Measurements from ENCODE around the gene GYPA. TPM values are rescaled to one million over a fixed set of nuclear protein-coding genes. Genes with fewer than 3 reads are reported as not detected.
A peak's percentile ranks its signal among the peaks of the same experiment; 100 is the strongest.

The GYPA gene
- total and polyA plus RNA-seq, 2 donors (not counting 1 experiment from before 2014, with no cell fraction given): not detected

GRCh38 chr4:144174401-144175067 lies 34.0 kb upstream of the GYPA start:
- Histone ChIP-seq H3K9ac (ENCODE audit: insufficient read depth, low read length) (no peak overlapping the region), H3K36me3 (ENCODE audit: control insufficient read depth, insufficient read depth, low read length) (no peaks in the 10 kb centered on the region), H3K4me3 (replicated peaks in 1 of 4; ENCODE audit: control extremely low read depth in 1 of 4, insufficient read depth in 1 of 4, low read depth in 3 of 4, low read length in 4 of 4) (no peak overlapping the region), H3K4me2 (ENCODE audit: extremely low read depth, insufficient read depth, low read length) (no peak overlapping the region), H2AFZ (ENCODE audit: low read length) (peak overlapping the region; percentile 56), H3K27me3 (ENCODE audit: control insufficient read depth, insufficient read depth, low read length) (no peaks in the 10 kb centered on the region), H3K4me1 (ENCODE audit: control insufficient read depth, extremely low read depth, insufficient read depth, low read length) (no peaks in the 10 kb centered on the region), H4K20me1 (ENCODE audit: control insufficient read depth, extremely low read depth, insufficient read depth, low read length) (no peaks in the 10 kb centered on the region), H3K27ac (ENCODE audit: insufficient read depth, low read length) (no peak overlapping the region), H3K79me2 (ENCODE audit: control insufficient read depth, insufficient read depth, low read length) (no peaks in the 10 kb centered on the region), H3K9me3 (ENCODE audit: control insufficient read depth, insufficient read depth, low read depth, low read length) (no peaks in the 10 kb centered on the region)
- no peak for TF ChIP-seq EZH2 (IDR thresholded peaks at IDR 0.05; ENCODE audit: low read length, missing control alignments)
- TF ChIP-seq, protein P1, sequence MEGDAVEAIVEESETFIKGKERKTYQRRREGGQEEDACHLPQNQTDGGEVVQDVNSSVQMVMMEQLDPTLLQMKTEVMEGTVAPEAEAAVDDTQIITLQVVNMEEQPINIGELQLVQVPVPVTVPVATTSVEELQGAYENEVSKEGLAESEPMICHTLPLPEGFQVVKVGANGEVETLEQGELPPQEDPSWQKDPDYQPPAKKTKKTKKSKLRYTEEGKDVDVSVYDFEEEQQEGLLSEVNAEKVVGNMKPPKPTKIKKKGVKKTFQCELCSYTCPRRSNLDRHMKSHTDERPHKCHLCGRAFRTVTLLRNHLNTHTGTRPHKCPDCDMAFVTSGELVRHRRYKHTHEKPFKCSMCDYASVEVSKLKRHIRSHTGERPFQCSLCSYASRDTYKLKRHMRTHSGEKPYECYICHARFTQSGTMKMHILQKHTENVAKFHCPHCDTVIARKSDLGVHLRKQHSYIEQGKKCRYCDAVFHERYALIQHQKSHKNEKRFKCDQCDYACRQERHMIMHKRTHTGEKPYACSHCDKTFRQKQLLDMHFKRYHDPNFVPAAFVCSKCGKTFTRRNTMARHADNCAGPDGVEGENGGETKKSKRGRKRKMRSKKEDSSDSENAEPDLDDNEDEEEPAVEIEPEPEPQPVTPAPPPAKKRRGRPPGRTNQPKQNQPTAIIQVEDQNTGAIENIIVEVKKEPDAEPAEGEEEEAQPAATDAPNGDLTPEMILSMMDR (conservative IDR thresholded peaks at IDR 0.05 in 1 of 2, IDR thresholded peaks at IDR 0.05 in 1 of 2; ENCODE audit: low read depth in 1 of 2, low read length in 2 of 2): peak in 1 of 2 donors; percentile 23
- DNase-seq (ENCODE audit: low read depth in 2 of 2): peak; percentile 58 to 76

GRCh38 chr4:144171697-144172096 lies 31.2 kb upstream of the GYPA start:
- Histone ChIP-seq H3K9me3 (ENCODE audit: control insufficient read depth, insufficient read depth, low read depth, low read length) (no peaks in the 10 kb centered on the region), H3K27me3 (ENCODE audit: control insufficient read depth, insufficient read depth, low read length) (no peaks in the 10 kb centered on the region), H3K36me3 (ENCODE audit: control insufficient read depth, insufficient read depth, low read length) (no peaks in the 10 kb centered on the region), H3K4me2 (ENCODE audit: extremely low read depth, insufficient read depth, low read length) (no peak overlapping the region), H4K20me1 (ENCODE audit: control insufficient read depth, extremely low read depth, insufficient read depth, low read length) (no peaks in the 10 kb centered on the region), H3K4me3 (replicated peaks in 1 of 4; ENCODE audit: control extremely low read depth in 1 of 4, insufficient read depth in 1 of 4, low read depth in 3 of 4, low read length in 4 of 4) (no peak overlapping the region), H3K4me1 (ENCODE audit: control insufficient read depth, extremely low read depth, insufficient read depth, low read length) (no peaks in the 10 kb centered on the region), H3K9ac (ENCODE audit: insufficient read depth, low read length) (no peak overlapping the region), H2AFZ (ENCODE audit: low read length) (no peak overlapping the region), H3K79me2 (ENCODE audit: control insufficient read depth, insufficient read depth, low read length) (no peaks in the 10 kb centered on the region), H3K27ac (ENCODE audit: insufficient read depth, low read length) (no peak overlapping the region)
- TF ChIP-seq, protein P1 (conservative IDR thresholded peaks at IDR 0.05 in 1 of 2, IDR thresholded peaks at IDR 0.05 in 1 of 2; ENCODE audit: low read depth in 1 of 2, low read length in 2 of 2): no peak
- TF ChIP-seq EZH2 (IDR thresholded peaks at IDR 0.05; ENCODE audit: low read length, missing control alignments): no peak
- DNase-seq (ENCODE audit: low read depth in 2 of 2): no peak

DNA sequence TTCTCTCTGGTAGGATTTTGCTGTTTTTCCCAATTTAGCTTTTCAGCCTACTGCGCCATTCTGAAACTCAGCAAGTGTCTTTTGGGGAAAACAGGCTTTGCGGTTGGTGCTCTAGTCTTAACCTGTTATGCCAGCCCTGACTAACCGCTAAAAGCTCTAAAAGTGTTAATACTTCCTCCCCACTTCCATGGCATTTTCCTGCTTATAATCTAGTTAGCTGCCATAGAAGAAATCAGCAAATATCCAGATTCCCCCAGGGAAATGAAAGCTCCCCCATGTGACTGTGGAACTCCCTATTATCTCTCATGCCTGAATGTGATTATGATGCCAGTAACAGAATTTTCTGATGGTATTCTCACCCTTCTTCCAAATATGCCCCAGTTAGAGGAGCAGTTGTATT lies 28.7 kb upstream of the GYPA start:
- Histone ChIP-seq H3K9me3 (ENCODE audit: control insufficient read depth, insufficient read depth, low read depth, low read length) (no peaks in the 10 kb centered on the region), H2AFZ (ENCODE audit: low read length) (no peak overlapping the region), H3K4me1 (ENCODE audit: control insufficient read depth, extremely low read depth, insufficient read depth, low read length) (no peaks in the 10 kb centered on the region), H3K27ac (ENCODE audit: insufficient read depth, low read length) (no peak overlapping the region), H3K79me2 (ENCODE audit: control insufficient read depth, insufficient read depth, low read length) (no peaks in the 10 kb centered on the region), H3K27me3 (ENCODE audit: control insufficient read depth, insufficient read depth, low read length) (no peaks in the 10 kb centered on the region), H3K4me2 (ENCODE audit: extremely low read depth, insufficient read depth, low read length) (no peak overlapping the region), H3K4me3 (replicated peaks in 1 of 4; ENCODE audit: control extremely low read depth in 1 of 4, insufficient read depth in 1 of 4, low read depth in 3 of 4, low read length in 4 of 4) (no peak overlapping the region), H3K9ac (ENCODE audit: insufficient read depth, low read length) (no peak overlapping the region), H3K36me3 (ENCODE audit: control insufficient read depth, insufficient read depth, low read length) (no peaks in the 10 kb centered on the region), H4K20me1 (ENCODE audit: control insufficient read depth, extremely low read depth, insufficient read depth, low read length) (no peaks in the 10 kb centered on the region)
- TF ChIP-seq EZH2 (IDR thresholded peaks at IDR 0.05; ENCODE audit: low read length, missing control alignments): no peak
- TF ChIP-seq, protein P1 (conservative IDR thresholded peaks at IDR 0.05 in 1 of 2, IDR thresholded peaks at IDR 0.05 in 1 of 2; ENCODE audit: low read depth in 1 of 2, low read length in 2 of 2): no peak
- no peak for DNase-seq (ENCODE audit: low read depth in 2 of 2)
